Panc1 (cell line): ENCODE data around the gene SZT2.
"Not testable (repeated sequence)": the region's sequence is repeated elsewhere in the genome, so short reads cannot be mapped to it uniquely, and the experiment has no call there.

ENCODE experiments used
- POLR2AphosphoS5 ChIP-seq: IDR thresholded peaks from 2 replicates; pipeline ENCODE4 v1.6.1; 2012; ENCODE audit warnings: mild to moderate bottlenecking, low read depth, low read length, moderate library complexity
- TF ChIP-seq, protein P1 (sequence below): fragments of 450-650 bp; IDR thresholded peaks from 2 replicates; pipeline ENCODE4 v1.5.1; 2017; ENCODE audit warnings: mild to moderate bottlenecking

DNA sequence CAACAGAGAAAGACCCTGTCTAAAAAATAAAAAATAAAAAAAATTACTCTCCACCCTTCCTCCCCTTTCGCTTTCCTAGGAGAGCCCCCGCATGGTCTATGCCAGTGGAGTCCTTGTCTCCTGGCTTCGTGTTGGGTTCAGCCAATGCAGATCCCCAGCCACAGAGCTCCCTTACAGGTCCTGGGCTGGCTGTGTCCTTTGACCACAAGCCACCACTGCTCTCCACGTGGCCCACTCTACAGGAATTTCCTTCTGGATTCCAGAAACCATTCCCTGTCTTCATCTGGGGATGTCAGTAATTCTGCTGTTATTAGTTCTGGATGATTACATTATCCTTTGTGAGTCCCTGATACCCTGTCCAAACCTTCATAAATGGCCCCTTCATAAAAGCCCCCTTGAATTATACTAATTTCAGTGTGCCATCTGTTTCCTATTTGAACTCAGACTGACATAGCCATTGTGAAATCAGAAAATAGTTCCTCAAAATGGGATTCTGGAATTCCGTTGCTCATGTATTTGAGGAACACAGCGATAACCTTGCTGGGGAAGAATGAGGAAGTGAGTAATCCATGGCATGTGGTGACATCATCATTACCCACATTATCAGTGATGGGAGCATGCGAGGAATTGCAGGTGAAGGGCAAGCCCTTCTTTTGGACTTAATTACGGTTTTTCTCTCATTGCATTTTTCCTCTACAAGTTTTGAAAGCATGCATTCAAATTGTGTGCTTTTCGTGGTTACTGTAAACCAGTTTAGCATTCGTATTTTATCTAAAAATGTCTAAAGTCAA lies 86.1 kb downstream of the SZT2 start:
- not testable (repeated sequence) for TF ChIP-seq POLR2AphosphoS5
- TF ChIP-seq, protein P1, sequence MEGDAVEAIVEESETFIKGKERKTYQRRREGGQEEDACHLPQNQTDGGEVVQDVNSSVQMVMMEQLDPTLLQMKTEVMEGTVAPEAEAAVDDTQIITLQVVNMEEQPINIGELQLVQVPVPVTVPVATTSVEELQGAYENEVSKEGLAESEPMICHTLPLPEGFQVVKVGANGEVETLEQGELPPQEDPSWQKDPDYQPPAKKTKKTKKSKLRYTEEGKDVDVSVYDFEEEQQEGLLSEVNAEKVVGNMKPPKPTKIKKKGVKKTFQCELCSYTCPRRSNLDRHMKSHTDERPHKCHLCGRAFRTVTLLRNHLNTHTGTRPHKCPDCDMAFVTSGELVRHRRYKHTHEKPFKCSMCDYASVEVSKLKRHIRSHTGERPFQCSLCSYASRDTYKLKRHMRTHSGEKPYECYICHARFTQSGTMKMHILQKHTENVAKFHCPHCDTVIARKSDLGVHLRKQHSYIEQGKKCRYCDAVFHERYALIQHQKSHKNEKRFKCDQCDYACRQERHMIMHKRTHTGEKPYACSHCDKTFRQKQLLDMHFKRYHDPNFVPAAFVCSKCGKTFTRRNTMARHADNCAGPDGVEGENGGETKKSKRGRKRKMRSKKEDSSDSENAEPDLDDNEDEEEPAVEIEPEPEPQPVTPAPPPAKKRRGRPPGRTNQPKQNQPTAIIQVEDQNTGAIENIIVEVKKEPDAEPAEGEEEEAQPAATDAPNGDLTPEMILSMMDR = not testable (repeated sequence)
